ENCODE results near the gene HSPA12A. TPM values are rescaled to one million over a fixed set of nuclear protein-coding genes. Genes with fewer than 3 reads are reported as not detected.

HSPA12A gene
- polyA plus RNA-seq, 1 experiment = 7.9 TPM

DNA sequence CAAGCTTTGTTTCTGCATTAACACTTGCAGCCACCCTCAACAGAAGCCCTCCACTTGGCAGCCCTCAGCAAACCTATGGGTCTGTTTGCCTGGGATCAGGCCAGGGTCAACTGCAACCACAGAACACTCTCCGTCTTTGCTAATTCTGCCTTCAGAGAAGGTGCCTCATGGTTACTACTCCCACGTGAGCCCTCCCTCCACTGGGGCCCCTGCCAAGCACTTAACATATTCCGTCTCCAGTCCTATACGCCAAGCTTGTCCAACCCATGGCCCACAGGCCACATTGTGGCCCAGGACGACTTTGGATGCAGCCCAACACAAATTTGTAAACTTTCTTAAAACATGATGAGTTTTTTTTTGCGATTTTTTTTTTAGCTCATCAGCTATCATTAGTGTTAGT is 54.7 kb downstream of the HSPA12A start:
- no peak for TF ChIP-seq CTCF (IDR thresholded peaks at IDR 0.05; ENCODE audit: insufficient read depth, low read depth, low read length)
- Histone ChIP-seq H3K27me3 (ENCODE audit: control insufficient read depth, insufficient read depth, low read length) (no peaks in the 10 kb centered on the region), H3K36me3 (ENCODE audit: control insufficient read depth, insufficient read depth, low read length) (0 out of 2 replicates have a peak, but pooled peaks cover 1% of the 10 kb centered on the region), H3K4me3 (ENCODE audit: low read depth, low read length) (no peak overlapping the region)
- ChIA-PET CTCF (interaction anchor here (0.6 to 20.0 kb wide), 9 partner anchors 12 to 487 kb away, joined by 3 to 335 read pairs (median 6); no protein-coding TSS in a partner anchor), POLR2A (no interaction called here)
- no peak for DNase-seq (ENCODE audit: low read depth)

DNA sequence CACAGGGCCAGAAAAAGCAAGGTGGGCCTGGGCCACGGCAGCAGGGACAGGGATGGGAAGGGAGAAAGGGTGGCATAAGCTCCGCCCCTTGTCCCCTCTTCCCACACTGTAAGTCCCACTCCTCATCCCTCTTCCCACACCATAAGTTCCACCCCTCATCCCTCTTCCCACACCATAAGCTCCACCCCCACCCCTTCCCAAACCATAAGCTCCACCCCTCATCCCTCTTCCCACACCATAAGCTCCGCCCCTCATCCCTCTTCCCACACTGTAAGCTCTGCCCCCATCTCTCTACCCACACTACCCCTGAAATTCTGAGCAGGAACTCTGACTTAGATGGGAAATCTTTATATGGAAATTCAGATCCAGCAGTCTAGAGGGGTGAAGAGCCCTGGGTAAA is 55.7 kb downstream of the HSPA12A start:
- Histone ChIP-seq H3K4me3 (ENCODE audit: low read depth, low read length) (no peak overlapping the region), H3K27me3 (ENCODE audit: control insufficient read depth, insufficient read depth, low read length) (no peaks in the 10 kb centered on the region), H3K36me3 (ENCODE audit: control insufficient read depth, insufficient read depth, low read length) (no peaks in the 10 kb centered on the region)
- ChIA-PET POLR2A (no interaction called here), CTCF (interaction anchor here (1.3 to 20.0 kb wide), 4 partner anchors 100 to 488 kb away, joined by 6 to 335 read pairs (median 8); no protein-coding TSS in a partner anchor)
- DNase-seq (ENCODE audit: low read depth) = no peak
- TF ChIP-seq CTCF (IDR thresholded peaks at IDR 0.05; ENCODE audit: insufficient read depth, low read depth, low read length) = no peak

DNA sequence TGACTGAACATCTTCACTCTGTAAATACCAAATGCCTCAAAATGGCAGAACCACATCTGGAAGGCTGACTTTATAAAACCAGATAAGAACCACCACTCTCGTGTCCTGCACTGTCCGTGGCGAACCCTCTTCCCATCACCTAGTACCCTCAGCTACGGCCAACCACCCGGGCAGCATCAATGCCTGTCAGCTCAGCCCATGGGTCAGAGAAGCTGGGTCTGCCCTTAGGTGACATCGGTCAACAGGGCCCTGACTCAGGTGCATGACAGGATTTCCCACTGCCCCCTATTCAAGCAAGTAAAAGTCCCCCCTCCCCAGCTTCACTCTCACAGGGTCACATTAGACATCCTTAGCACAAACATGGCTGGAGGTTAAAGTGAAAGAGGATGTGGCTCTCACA is 56.6 kb downstream of the HSPA12A start:
- Histone ChIP-seq H3K4me3 (ENCODE audit: low read depth, low read length) (no peak overlapping the region), H3K36me3 (ENCODE audit: control insufficient read depth, insufficient read depth, low read length) (no peaks in the 10 kb centered on the region), H3K27me3 (ENCODE audit: control insufficient read depth, insufficient read depth, low read length) (no peaks in the 10 kb centered on the region)
- no peak for TF ChIP-seq CTCF (IDR thresholded peaks at IDR 0.05; ENCODE audit: insufficient read depth, low read depth, low read length)
- no peak for DNase-seq (ENCODE audit: low read depth)
- POLR2A ChIA-PET = no interaction called here
- CTCF ChIA-PET = interaction anchor here (1.8 to 20.0 kb wide), 2 partner anchors 101 to 482 kb away, joined by 6 to 335 read pairs; no protein-coding TSS in a partner anchor

DNA sequence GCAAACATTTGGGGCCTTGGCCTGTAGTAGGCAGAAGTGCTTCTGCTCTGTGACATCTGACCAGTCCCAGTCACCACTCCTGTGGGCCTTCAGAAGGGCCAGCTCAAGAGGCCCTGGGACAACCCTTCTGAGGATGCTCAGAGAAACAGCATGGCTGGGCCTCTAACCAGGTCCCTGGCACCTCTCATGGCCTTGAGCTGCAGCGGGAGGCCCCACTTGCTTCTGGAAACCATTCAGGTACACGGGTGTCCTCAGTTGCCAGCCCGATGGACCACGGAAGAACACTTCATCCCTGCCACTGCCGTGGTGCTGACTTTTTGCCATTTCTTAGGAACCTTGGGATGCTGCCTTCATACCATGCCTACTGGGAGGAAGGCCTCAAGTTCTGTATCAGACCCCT is 57.6 kb downstream of the HSPA12A start:
- Histone ChIP-seq H3K4me3 (ENCODE audit: low read depth, low read length) (no peak overlapping the region), H3K36me3 (ENCODE audit: control insufficient read depth, insufficient read depth, low read length) (no peaks in the 10 kb centered on the region), H3K27me3 (ENCODE audit: control insufficient read depth, insufficient read depth, low read length) (no peaks in the 10 kb centered on the region)
- CTCF ChIA-PET = interaction anchor here (20.0 kb wide), 1 partner anchor 102 kb away, joined by 335 read pairs; no protein-coding TSS in a partner anchor
- TF ChIP-seq CTCF (IDR thresholded peaks at IDR 0.05; ENCODE audit: insufficient read depth, low read depth, low read length) = no peak
- DNase-seq (ENCODE audit: low read depth) = no peak
- POLR2A ChIA-PET = no interaction called here

DNA sequence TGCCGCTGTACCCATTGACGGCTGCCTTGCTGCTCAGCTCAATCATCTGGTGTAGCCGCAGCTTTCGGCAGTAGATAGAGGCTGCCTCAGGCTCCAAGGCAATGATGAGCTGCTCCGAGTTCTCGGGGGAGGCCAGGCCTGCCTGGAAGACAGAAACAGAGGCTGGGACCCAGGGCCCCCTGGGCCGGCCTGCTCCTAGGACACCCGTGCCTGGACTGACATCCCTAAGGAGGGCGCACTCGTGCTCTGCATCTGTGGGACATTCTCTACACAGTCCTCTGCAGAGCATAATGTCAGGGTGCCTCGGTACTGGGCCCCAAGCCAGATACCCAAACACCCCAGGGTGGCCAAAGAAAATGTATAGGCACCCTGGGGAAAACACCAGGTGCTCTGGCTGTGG is 58.5 kb downstream of the HSPA12A start:
- H3K36me3 ChIP-seq (ENCODE audit: control insufficient read depth, insufficient read depth, low read length) = no peaks in the 10 kb centered on the region
- no peak for DNase-seq (ENCODE audit: low read depth)
- H3K4me3 ChIP-seq (ENCODE audit: low read depth, low read length) = no peak overlapping the region
- TF ChIP-seq CTCF (IDR thresholded peaks at IDR 0.05; ENCODE audit: insufficient read depth, low read depth, low read length) = no peak
- no peaks in the 10 kb centered on the region for H3K27me3 ChIP-seq (ENCODE audit: control insufficient read depth, insufficient read depth, low read length)
- ChIA-PET CTCF (interaction anchor here (1.4 to 20.0 kb wide), 8 partner anchors 8 to 492 kb away, joined by 3 to 335 read pairs (median 7); no protein-coding TSS in a partner anchor), POLR2A (no interaction called here)

All from BJ (cell line).